ENCODE data around the gene CNNM3. TPM values are rescaled to one million over a fixed set of nuclear protein-coding genes. Genes with fewer than 3 reads are reported as not detected.
A peak's percentile ranks its signal among the peaks of the same experiment; 100 is the strongest.

The CNNM3 gene
- polyA plus RNA-seq, 1 donor: 35.2 TPM

- DNase-seq: no peak
These were observed 1.0 kb downstream of the CNNM3 start for GRCh38 chr2:96816836-96817702.

- DNase-seq: no peak
These were observed 1.8 kb downstream of the CNNM3 start for GRCh38 chr2:96817882-96818281.

DNA sequence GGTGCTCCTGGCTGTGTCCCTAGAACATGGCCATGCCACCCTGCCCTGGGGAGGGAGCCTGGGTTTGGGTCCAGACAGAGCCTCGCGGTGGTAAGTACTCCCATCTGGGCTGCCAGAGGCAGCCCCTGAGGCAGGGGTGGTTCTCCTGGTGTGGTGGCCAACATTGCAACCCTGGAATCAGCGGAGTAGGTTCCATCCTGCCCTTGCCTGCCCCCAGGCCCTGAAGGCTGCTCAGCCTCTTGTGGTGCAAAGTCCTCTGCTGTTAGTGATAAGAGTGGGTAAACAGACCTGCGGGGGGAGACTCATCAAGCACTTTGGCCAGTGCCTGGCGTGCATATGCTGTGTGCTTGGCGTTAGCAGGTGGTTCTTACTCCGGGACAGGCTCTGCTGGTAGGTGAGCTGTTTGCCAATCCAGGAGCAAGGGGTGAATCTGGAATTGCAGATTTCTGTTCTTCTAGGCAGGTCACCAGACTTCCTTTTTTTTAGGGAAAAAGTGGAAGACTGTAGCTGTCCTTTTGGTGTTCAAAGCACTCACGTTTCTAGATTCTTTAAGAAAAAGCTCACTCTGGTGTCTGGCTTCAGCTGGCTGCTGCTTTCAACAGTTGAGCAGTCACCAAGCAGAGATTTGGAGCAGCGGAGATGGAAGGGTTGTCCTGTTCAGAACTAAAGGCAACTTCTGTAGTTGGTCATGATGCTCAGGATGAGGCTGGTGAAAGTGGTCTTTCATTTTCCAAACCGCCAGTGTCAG lies 3.2 kb downstream of the CNNM3 start:
- no peak for DNase-seq

DNA sequence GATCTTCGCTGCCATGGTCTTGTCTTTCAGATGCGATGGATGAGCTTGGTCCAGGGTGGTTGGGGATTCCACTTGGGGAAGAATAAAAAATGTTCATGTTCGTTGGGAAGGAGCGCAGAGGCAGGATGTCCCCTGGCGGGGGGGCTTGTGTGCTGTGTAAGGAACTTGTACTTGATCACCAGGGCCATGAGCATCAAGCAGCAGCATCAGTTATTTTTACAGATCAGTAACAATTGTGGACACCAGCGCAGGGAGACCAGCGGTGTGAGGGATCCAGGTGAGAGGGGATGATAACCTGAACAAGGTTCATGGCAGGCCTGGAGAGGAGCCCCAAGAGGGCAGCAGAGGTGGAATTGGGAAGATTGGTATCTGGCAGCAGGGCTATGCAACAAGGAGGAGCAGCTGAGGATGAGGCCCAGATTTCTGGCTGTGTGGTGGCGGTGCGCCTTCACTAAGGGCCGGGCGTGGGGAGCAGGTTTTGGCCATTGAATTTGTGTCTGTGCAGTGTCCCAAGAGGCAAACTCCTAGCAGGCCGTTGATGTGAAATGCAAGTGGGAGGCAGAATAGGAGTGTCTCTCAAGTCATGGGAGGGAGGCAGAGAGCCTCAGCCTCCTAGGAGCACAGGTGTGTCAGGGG lies 3.9 kb downstream of the CNNM3 start:
- DNase-seq: no peak

- no peak for DNase-seq
These were observed 5.1 kb downstream of the CNNM3 start for GRCh38 chr2:96821113-96821675.

- DNase-seq: no peak
These were observed 6.7 kb downstream of the CNNM3 start for GRCh38 chr2:96822786-96823185.

- no peak for DNase-seq
These were observed 7.1 kb downstream of the CNNM3 start for GRCh38 chr2:96823198-96823597.

DNA sequence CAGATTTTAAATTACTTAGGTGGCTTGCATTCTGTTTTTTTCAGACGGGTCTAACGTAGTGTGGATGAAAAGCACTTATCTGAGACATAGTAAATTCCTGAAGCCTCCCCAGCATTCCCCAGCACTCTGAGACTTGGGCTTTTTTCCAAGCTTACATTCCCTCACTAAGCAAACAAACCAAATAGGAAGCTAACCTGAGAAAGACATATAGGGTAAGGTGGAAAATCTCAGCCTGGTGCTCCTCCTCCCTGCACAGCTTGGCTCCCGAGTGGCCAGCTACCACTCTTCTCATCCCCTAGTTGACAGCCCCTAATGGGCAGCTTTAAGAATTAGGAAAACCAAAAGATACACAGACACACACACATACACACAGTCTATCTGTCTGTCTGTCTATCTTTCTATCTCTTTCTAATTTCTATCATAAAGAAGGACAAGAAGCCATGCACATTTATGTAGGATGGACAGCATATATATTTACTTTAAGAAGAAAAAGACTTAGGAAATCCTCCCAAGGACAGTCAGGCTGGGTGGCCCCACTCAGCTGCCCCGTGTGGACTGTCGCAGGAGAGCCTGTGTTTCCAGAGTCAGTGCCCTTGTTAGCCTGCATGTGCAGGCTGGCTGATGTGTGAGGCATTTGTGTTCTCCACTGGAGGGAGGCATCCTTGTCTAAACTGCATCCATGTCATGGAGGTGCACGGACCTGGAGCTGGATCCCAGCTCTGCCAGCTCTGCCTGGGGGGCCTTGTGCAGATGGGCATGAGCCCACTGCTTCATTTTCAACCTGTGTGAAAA lies 8.2 kb downstream of the CNNM3 start:
- no peak for DNase-seq

DNA sequence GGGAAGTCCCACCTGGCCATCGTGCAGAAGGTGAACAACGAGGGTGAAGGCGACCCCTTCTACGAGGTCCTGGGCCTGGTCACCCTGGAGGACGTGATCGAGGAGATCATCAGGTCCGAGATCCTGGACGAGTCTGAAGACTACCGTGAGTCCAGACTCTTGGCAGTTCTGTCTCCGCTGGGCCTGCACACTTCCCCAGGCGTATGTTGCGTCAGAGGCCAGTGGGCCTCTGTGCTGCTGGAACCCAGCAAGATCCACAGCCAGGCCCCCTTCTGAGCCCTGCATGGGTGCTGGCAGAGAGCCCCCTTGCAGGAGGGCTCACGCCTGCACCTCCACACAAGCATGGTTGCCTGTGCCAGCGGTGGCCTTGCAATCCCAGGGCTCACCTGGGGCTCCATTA lies 9.0 kb downstream of the CNNM3 start:
- DNase-seq: no peak

- DNase-seq: no peak
These were observed 10.6 kb downstream of the CNNM3 start for GRCh38 chr2:96826546-96827278.

DNA sequence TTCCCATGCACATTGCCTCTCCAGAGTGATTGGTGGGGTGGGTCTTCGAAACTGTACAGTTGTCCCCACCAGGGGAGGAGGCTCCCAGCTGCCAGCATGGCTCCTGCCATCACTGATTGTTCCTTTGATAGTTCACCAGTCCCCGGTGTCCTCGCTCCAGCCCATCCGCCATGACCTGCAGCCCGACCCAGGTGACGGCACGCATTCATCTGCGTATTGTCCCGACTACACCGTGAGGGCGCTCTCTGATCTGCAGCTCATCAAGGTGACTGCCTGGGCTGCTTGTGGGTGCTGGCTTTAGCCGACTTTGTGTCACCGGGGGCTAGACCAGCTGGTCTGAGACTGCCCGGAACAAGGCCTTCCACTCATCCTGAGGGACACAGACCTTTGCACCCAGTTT lies 12.4 kb downstream of the CNNM3 start:
- no peak for DNase-seq

GRCh38 chr2:96828874-96829273 lies 12.8 kb downstream of the CNNM3 start:
- no peak for DNase-seq

DNA sequence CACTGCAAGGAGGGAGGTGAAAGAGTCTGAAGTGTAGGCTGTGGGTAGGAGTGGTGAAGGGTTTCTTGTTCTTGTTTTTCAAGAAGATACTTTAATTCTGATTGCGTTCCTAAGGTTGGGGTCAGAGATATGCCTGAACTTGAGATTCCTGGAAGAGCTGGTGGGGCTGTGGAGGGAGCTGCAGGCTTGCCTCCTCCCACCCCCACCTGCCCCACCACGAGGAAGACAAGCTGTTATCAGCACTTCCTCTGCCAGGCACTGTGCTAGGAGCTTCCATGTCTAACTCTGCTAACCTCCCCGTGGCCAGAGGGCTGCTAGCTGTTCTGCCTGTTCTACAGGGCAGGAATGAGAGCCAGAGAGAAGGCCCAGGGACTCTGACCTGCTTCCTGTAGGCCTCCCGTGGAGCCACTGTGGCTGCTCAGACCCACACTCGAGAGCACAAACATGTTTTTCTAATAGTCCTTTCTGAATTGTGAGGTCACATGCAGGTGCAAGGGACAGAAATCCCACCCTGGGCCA lies 14.0 kb downstream of the CNNM3 start:
- no peak for DNase-seq

- DNase-seq: no peak
These were observed 15.6 kb downstream of the CNNM3 start for GRCh38 chr2:96831679-96832078.

DNA sequence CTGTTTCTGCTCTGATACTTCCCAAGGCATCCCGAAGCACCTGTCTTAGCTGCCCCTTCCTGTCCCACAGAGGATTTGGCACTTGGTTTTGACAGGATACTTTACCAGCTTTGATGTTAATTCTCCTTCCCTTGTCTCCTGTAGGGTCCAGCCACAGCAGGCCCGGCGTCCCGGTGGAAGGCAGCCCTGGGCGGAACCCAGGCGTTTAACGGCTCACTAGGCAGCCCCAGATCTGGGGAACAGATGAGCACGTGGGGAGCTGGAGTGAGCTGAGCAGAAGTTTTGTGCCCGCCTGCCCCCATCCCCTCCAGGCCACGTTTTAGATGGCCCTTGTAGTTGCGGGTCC lies 16.3 kb downstream of the CNNM3 start:
- DNase-seq: no peak

DNA sequence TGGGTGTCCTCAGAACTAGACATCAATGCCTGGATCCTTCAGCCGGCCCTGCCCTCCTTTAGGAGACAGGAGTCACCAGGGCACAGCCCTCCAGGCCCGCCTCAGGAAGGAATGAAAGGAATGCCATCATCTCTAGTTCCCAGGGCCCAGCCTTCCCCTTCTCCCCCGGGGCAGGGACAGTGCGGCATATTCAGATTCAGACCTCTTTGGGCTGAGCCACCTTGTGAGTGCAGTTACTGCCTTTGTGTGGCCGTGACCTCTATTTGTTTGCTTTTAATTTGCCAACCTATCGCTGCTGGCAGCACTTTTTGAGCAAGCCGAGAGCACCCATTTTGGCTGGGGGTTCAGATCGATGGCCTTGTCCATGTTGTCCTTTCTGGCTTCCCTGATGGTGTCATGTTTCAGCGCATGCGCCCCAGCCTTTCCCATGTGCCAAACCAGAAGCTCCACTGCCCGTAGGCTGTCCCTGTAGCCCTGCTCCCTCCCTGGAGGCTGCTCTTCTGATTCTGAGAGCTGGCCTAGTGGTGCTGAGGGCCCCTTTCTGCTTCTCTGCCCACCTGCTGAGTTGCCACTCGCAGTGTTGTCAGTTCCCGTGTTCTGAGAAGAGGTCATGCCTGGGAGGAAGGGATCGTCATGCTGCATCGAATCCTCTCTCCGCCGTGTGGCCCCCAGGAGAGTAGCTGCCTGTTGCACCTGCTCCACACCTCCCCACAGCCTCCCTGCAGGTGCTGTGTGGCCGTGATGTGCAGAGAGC lies 16.9 kb downstream of the CNNM3 start:
- peak; percentile 79 for DNase-seq

- DNase-seq: no peak
These were observed 19.8 kb downstream of the CNNM3 start for GRCh38 chr2:96835830-96836229.

DNA sequence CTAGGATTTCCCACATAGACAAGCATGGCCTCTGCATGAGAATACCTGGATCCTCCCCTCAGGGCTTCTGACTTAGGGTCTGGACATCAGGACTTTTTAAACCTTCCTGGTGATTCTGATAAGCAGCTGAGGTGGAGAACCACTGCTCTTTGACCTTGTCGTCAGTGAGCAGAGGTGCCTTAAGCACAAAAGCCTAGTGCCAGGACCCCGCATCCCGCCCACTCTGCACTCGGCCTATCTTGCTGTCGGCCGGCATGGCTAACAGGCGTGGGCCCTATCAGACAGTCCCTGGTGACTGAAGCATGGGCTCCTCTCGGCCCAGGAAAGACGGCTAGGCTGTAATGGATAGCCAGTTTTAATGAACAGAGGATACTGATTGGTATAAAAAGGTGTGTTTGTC lies 21.5 kb downstream of the CNNM3 start:
- no peak for DNase-seq

DNA sequence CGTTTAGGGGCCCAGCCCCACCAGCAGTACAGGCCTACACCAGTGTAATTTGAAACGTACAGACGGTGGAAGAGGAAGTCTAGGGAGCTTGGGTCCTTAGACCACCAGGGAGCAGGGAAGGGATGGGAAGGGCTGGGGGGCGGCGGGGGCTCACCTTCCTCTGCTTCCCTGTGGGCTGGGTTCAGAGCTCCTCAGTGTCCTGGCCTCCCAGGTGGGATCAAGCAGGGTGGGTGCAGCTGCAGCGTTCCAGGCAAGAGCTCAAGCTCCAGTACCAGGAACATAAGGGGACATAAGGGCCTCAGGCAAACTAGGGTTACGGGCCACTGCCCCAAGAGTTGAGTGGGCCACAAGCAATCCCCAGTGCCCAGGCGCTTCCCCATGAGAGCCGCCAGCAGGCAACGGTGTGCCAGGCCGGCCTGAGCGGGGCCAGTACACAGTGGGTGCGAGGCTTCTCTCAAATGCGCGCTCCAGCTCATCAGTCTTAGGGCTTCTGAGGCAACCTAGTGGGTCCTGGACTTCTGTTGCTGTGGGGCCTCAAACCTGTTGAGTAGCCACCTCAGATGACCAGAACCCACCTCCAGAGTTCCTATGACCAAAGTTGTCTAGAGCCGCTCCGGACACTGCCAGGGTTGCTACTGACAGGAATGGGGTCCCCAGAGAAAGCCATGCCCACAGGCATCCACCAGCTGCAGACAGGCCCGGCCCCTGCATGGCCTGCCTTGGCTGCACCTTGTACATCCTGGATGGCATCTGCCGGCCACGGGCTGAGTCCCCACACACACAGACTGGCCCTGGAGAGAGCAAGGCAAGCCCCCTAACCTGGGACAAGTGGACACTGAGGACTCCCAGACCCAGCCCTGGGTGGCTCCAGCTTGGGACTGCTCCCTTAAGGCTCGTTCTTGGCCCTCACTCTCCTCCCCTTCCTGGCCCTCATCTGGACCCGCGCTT lies 22.6 kb downstream of the CNNM3 start:
- no peak for DNase-seq

Data from left kidney (tissue), 2 donors.